ENCODE measurements around the gene MTMR1. TPM values are rescaled to one million over a fixed set of nuclear protein-coding genes. Genes with fewer than 3 reads are reported as not detected.

Gene MTMR1
- total and polyA plus RNA-seq, 2 donors (not counting 3 experiments of a cell fraction or from before 2014, with no cell fraction given), result 17.1 to 20.3 TPM

DNA sequence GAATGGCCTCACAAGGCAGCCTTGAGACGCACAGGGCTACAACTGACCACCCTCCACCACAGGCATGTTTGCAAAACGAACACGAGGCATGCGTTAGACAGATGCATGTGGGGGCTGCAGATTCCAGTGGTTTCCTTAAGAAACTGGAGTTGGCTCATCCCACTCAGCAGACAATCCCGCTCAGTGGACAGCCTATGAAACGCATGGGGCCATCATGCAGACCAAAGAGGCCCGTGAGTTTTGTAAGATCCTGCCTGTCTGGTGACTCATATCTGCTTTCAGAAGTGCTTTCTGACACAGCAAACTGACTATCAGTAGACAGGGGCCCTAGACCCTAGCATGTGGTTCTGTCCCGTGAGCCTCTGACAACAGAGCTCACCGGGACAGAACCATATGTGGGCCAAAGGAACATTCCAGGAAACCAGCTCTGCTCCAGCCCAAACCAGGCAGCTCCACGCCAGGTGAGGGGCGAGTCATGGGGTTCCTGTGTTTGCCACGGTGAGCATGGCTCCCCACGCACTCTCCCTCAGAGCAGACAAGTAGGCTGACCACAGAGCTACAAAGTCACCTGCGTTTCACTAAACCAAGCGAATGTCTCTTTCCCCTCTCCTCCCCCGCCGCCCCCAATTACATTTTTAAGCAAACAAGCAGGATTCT, 74.4 kb downstream of the MTMR1 start:
- H3K27me3 ChIP-seq (ENCODE audit: control insufficient read depth in 2 of 2, insufficient read depth in 2 of 2, low read length in 2 of 2), result no peaks in the 10 kb centered on the region
- no peak overlapping the region for H3K9ac ChIP-seq (replicated peaks; ENCODE audit: extremely low read depth, insufficient read depth, low read length)
- ChIA-PET POLR2A (no interaction called here), CTCF (interaction anchor here (1.7 to 2.6 kb wide), 2 partner anchors 314 to 316 kb away, joined by 10 to 13 read pairs; no protein-coding TSS in a partner anchor)
- H2AFZ ChIP-seq (ENCODE audit: low read depth, low read length), result no peak overlapping the region
- H3K4me3 ChIP-seq (replicated peaks in 1 of 3; ENCODE audit: insufficient read depth in 1 of 3, low read depth in 1 of 3, low read length in 3 of 3), result no peak overlapping the region
- no peaks in the 10 kb centered on the region for H3K79me2 ChIP-seq (ENCODE audit: control insufficient read depth, insufficient read depth, low read length)
- H3K27ac ChIP-seq (ENCODE audit: insufficient read depth, low read depth, low read length), result no peak overlapping the region
- H3K4me1 ChIP-seq (ENCODE audit: control insufficient read depth, extremely low read depth, insufficient read depth, low read length), result no peaks in the 10 kb centered on the region
- intact Hi-C loops (cut with micrococcal nuclease) (no loop called here), dilution Hi-C loops (cut with MboI; ENCODE audit: extremely low pct_ligation_motif_present, low sequenced_read_pairs) (no loop called here)
- BruUV-seq (replicated peaks), result no TSS peak
- no peaks in the 10 kb centered on the region for H3K36me3 ChIP-seq (ENCODE audit: control insufficient read depth in 2 of 2, extremely low read depth in 1 of 2, insufficient read depth in 2 of 2, low read length in 2 of 2)
- H3K9me1 ChIP-seq (replicated peaks; ENCODE audit: control insufficient read depth, extremely low read depth, insufficient read depth, low read length), result no peaks in the 10 kb centered on the region
- no peaks in the 10 kb centered on the region for H3K9me3 ChIP-seq (replicated peaks; ENCODE audit: control insufficient read depth, insufficient read depth, low read length)
- FAIRE-seq, result no peak
- no peak overlapping the region for H3K4me2 ChIP-seq (ENCODE audit: insufficient read depth, low read length)
- TF ChIP-seq GATA2 (IDR thresholded peaks at IDR 0.05; ENCODE audit: insufficient read depth, insufficient read length, low read depth, low read length) (no peak), CTCF (IDR thresholded peaks at IDR 0.05; ENCODE audit: extremely low read depth in 1 of 2, insufficient read depth in 1 of 2, low read depth in 1 of 2, low read length in 2 of 2) (no peak), EZH2 (IDR thresholded peaks at IDR 0.05; ENCODE audit: borderline replicate concordance, low read depth, low read length, severe bottlenecking) (no peak), FOS (IDR thresholded peaks at IDR 0.05; ENCODE audit: borderline replicate concordance, insufficient read depth, low read length) (no peak), POLR2A (IDR thresholded peaks at IDR 0.05; ENCODE audit: low read depth, low read length) (no peak), JUN (IDR thresholded peaks at IDR 0.05; ENCODE audit: borderline replicate concordance, insufficient read depth, insufficient read length, low read depth) (no peak)
- TF ChIP-seq, protein P1, sequence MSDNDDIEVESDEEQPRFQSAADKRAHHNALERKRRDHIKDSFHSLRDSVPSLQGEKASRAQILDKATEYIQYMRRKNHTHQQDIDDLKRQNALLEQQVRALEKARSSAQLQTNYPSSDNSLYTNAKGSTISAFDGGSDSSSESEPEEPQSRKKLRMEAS (IDR thresholded peaks at IDR 0.05; ENCODE audit: insufficient read depth, insufficient read length), result no peak
- H4K20me1 ChIP-seq (replicated peaks; ENCODE audit: control insufficient read depth, extremely low read depth, insufficient read depth, low read length), result no peaks in the 10 kb centered on the region
- DNase-seq (ENCODE audit: low read depth, low spot score), result no peak

Measured in endothelial cell of umbilical vein (primary cell).